Measurements from ENCODE around the gene KCNS1. TPM values are rescaled to one million over a fixed set of nuclear protein-coding genes. Genes with fewer than 3 reads are reported as not detected.

KCNS1 gene
- polyA plus RNA-seq, 1 donor (not counting 4 experiments of a cell fraction or from before 2014, with no cell fraction given): 1.5 TPM

DNA sequence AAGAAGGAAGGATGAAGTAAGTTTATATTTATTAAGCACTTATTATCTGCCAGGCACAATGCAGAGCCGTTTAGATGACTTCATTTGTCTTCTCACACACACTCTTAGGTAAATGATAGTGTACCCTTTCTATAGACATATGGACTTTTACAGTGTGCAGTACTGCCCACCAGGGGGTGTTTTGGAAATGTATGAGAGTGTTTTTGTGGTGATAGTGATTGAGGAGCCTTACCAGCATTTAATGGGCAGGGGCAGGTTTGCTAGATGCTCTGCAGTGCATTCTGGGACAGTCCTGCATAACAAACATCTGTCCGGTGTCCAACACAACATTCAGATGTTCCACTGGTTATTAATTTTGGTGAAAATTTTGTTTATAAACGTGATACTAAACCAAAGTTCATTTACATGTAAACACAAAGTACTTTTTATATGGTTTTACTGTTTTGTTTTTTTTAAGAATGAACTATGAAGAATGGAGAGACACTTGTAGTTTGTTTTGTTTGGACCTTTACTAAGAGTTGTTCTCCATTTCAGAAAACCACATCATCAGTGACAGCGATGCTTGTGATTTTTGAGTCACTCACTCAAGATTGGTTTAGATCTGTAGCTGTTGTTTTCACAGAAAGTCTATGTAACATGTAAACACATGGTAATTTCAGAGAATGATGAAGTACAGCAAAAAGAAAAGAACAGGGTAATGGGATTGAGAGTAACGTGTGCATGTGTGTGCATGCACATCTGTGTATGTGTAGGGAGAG is 19.9 kb downstream of the KCNS1 start:
- no peak overlapping the region for H2AFZ ChIP-seq (ENCODE audit: control insufficient read depth, low read length)
- no peaks in the 10 kb centered on the region for H3K4me1 ChIP-seq (ENCODE audit: control insufficient read depth, extremely low read depth, insufficient read depth, low read length)
- no peaks in the 10 kb centered on the region for H4K20me1 ChIP-seq (ENCODE audit: control insufficient read depth, extremely low read depth, insufficient read depth, low read length)
- H3K4me2 ChIP-seq (ENCODE audit: control insufficient read depth, extremely low read depth, insufficient read depth, low read depth, low read length): no peak overlapping the region
- H3K4me3 ChIP-seq (ENCODE audit: control insufficient read depth in 2 of 3, extremely low read depth in 1 of 3, insufficient read depth in 2 of 3, low read depth in 1 of 3, low read length in 3 of 3): no peak overlapping the region
- no peak overlapping the region for H3K27ac ChIP-seq (ENCODE audit: control insufficient read depth, insufficient read depth, low read length)
- H3K27me3 ChIP-seq (ENCODE audit: control insufficient read depth, extremely low read depth, insufficient read depth, low read length): no peaks in the 10 kb centered on the region
- no peaks in the 10 kb centered on the region for H3K9me1 ChIP-seq (ENCODE audit: control insufficient read depth, extremely low read depth, insufficient read depth, low read length)
- DNase-seq (ENCODE audit: low read depth, low spot score): no peak
- H3K36me3 ChIP-seq (ENCODE audit: control insufficient read depth in 2 of 2, extremely low read depth in 1 of 2, insufficient read depth in 2 of 2, low read length in 2 of 2): peaks cover 12 to 14% of the 10 kb centered on the region in 2 experiments
- FAIRE-seq: peak; percentile 29
- H3K9ac ChIP-seq (ENCODE audit: control insufficient read depth, extremely low read depth, insufficient read depth, low read length): no peak overlapping the region
- dilution Hi-C loops (cut with MboI; ENCODE audit: extremely low pct_ligation_motif_present, low sequenced_read_pairs): no loop called here
- no peaks in the 10 kb centered on the region for H3K9me3 ChIP-seq (ENCODE audit: control insufficient read depth, low read depth, low read length)
- no peaks in the 10 kb centered on the region for H3K79me2 ChIP-seq (ENCODE audit: control insufficient read depth, insufficient read depth, low read length)
- TF ChIP-seq, protein P1, sequence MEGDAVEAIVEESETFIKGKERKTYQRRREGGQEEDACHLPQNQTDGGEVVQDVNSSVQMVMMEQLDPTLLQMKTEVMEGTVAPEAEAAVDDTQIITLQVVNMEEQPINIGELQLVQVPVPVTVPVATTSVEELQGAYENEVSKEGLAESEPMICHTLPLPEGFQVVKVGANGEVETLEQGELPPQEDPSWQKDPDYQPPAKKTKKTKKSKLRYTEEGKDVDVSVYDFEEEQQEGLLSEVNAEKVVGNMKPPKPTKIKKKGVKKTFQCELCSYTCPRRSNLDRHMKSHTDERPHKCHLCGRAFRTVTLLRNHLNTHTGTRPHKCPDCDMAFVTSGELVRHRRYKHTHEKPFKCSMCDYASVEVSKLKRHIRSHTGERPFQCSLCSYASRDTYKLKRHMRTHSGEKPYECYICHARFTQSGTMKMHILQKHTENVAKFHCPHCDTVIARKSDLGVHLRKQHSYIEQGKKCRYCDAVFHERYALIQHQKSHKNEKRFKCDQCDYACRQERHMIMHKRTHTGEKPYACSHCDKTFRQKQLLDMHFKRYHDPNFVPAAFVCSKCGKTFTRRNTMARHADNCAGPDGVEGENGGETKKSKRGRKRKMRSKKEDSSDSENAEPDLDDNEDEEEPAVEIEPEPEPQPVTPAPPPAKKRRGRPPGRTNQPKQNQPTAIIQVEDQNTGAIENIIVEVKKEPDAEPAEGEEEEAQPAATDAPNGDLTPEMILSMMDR (optimal IDR thresholded peaks at IDR 0.05 in 1 of 3, IDR thresholded peaks at IDR 0.05 in 1 of 3, conservative IDR thresholded peaks at IDR 0.05 in 1 of 3; ENCODE audit: extremely low read depth in 1 of 3, insufficient read depth in 2 of 3, low read length in 3 of 3): peak; percentile 19 to 50 (median 39)
- no peak for TF ChIP-seq EZH2 (IDR thresholded peaks at IDR 0.05; ENCODE audit: low read length)

DNA sequence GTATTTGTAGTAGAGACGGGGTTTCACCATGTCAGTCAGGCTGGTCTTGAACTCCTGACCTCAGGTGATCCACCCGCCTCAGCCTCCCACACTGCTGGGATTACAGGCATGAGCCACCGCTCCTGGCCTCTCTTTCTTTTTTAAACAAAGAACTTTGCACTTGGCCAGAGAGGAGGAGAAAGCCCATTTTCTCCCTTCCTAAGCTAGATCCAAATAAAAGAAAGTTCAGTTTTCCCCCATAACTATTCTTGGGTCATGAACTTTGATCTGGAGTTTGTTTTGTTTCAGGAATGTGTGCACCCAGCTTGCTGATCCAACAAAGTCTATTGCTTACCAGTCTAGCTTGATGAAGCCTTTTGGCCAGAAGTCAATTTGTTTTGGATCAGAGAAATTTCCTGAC is 23.4 kb downstream of the KCNS1 start:
- Histone ChIP-seq H2AFZ (ENCODE audit: control insufficient read depth, low read length) (no peak overlapping the region), H3K9ac (ENCODE audit: control insufficient read depth, extremely low read depth, insufficient read depth, low read length) (no peak overlapping the region), H3K27me3 (ENCODE audit: control insufficient read depth, extremely low read depth, insufficient read depth, low read length) (no peaks in the 10 kb centered on the region), H3K27ac (ENCODE audit: control insufficient read depth, insufficient read depth, low read length) (no peak overlapping the region), H4K20me1 (ENCODE audit: control insufficient read depth, extremely low read depth, insufficient read depth, low read length) (no peaks in the 10 kb centered on the region), H3K9me3 (ENCODE audit: control insufficient read depth, low read depth, low read length) (no peaks in the 10 kb centered on the region), H3K4me3 (ENCODE audit: control insufficient read depth in 2 of 3, extremely low read depth in 1 of 3, insufficient read depth in 2 of 3, low read depth in 1 of 3, low read length in 3 of 3) (no peak overlapping the region), H3K79me2 (ENCODE audit: control insufficient read depth, insufficient read depth, low read length) (no peaks in the 10 kb centered on the region), H3K36me3 (ENCODE audit: control insufficient read depth in 2 of 2, extremely low read depth in 1 of 2, insufficient read depth in 2 of 2, low read length in 2 of 2) (peaks cover 22 to 24% of the 10 kb centered on the region in 2 experiments), H3K4me2 (ENCODE audit: control insufficient read depth, extremely low read depth, insufficient read depth, low read depth, low read length) (no peak overlapping the region), H3K4me1 (ENCODE audit: control insufficient read depth, extremely low read depth, insufficient read depth, low read length) (no peaks in the 10 kb centered on the region), H3K9me1 (ENCODE audit: control insufficient read depth, extremely low read depth, insufficient read depth, low read length) (no peaks in the 10 kb centered on the region)
- FAIRE-seq (no peak), DNase-seq (ENCODE audit: low read depth, low spot score) (no peak)
- TF ChIP-seq, protein P1 (optimal IDR thresholded peaks at IDR 0.05 in 1 of 3, IDR thresholded peaks at IDR 0.05 in 1 of 3, conservative IDR thresholded peaks at IDR 0.05 in 1 of 3; ENCODE audit: extremely low read depth in 1 of 3, insufficient read depth in 2 of 3, low read length in 3 of 3): no peak
- no peak for TF ChIP-seq EZH2 (IDR thresholded peaks at IDR 0.05; ENCODE audit: low read length)
- dilution Hi-C loops (cut with MboI; ENCODE audit: extremely low pct_ligation_motif_present, low sequenced_read_pairs): no loop called here
